Panc1 (cell line): ENCODE results near the gene SLC27A2.

Experiments
- POLR2AphosphoS5 ChIP-seq: IDR thresholded peaks from 2 replicates; pipeline ENCODE4 v1.6.1; 2012; ENCODE audit warnings: mild to moderate bottlenecking, low read depth, low read length, moderate library complexity
- TCF7L2 ChIP-seq: IDR thresholded peaks from 2 replicates; pipeline ENCODE4 v1.6.1; 2011; ENCODE audit warnings: mild to moderate bottlenecking, low read depth, low read length, inconsistent platforms
- TF ChIP-seq, protein P1 (sequence below): fragments of 450-650 bp; IDR thresholded peaks from 2 replicates; pipeline ENCODE4 v1.5.1; 2017; ENCODE audit warnings: mild to moderate bottlenecking

DNA sequence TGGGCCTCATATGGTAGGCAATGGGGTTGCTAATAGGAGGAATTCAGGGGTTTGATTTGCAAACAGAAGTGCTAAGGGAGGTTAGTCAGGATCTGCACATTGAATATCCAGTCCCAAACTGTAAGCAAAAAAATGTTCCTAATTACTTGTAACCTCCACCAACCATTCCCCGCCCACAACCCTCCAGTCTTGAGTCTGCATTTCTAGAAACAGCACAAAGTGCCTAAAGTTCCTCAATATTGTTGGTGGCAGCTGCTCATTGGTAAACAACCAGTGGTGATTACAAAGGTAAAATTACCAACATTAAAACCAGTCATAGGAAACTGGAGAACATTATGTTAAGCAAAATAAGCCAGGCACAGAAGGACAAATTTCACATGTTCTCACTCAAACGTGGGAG, 64.6 kb downstream of the SLC27A2 start:
- TF ChIP-seq, protein P1, sequence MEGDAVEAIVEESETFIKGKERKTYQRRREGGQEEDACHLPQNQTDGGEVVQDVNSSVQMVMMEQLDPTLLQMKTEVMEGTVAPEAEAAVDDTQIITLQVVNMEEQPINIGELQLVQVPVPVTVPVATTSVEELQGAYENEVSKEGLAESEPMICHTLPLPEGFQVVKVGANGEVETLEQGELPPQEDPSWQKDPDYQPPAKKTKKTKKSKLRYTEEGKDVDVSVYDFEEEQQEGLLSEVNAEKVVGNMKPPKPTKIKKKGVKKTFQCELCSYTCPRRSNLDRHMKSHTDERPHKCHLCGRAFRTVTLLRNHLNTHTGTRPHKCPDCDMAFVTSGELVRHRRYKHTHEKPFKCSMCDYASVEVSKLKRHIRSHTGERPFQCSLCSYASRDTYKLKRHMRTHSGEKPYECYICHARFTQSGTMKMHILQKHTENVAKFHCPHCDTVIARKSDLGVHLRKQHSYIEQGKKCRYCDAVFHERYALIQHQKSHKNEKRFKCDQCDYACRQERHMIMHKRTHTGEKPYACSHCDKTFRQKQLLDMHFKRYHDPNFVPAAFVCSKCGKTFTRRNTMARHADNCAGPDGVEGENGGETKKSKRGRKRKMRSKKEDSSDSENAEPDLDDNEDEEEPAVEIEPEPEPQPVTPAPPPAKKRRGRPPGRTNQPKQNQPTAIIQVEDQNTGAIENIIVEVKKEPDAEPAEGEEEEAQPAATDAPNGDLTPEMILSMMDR, result no peak
- TF ChIP-seq POLR2AphosphoS5 (no peak), TCF7L2 (no peak)
